GM06990 (cell line): Measurements from ENCODE around the gene POPDC3.

Source experiments
- DNase-seq: peaks from one replicate; pipeline ENCODE4 v3.0.0-alpha.2; 2011; ENCODE audit not compliant: insufficient read length; ENCODE audit errors: extremely low read depth
- H3K27me3 ChIP-seq: replicated peaks from 2 replicates; pipeline ENCODE4 v1.6.0; 2011; ENCODE audit warnings: low read length; ENCODE audit not compliant: control insufficient read depth, insufficient read depth
- H3K36me3 ChIP-seq: 2 replicates; pipeline ENCODE4 v1.5.1; 2011; ENCODE audit warnings: low read length; ENCODE audit not compliant: control insufficient read depth, insufficient read depth
- H3K4me3 ChIP-seq: replicated peaks from 2 replicates; pipeline ENCODE4 v1.5.1; 2011; ENCODE audit warnings: low read depth, mild to moderate bottlenecking, control low read depth, low read length
- CTCF ChIP-seq: IDR thresholded peaks from 2 replicates; pipeline ENCODE4 v1.5.1; 2011; ENCODE audit warnings: low read length, control low read depth, mild to moderate bottlenecking, inconsistent platforms; ENCODE audit not compliant: insufficient read depth, poor library complexity, severe bottlenecking

POPDC3 gene

GRCh38 chr6:105108631-105109262, 71.1 kb downstream of the POPDC3 start:
- no peaks in the 10 kb centered on the region for H3K36me3 ChIP-seq
- no peak overlapping the region for H3K4me3 ChIP-seq
- DNase-seq = no peak
- no peaks in the 10 kb centered on the region; the same call in 1 of the 2 replicates for H3K27me3 ChIP-seq
- TF ChIP-seq CTCF = no peak
